Activated T-cell treated with anti-CD3 and anti-CD28 coated beads for 24 hours (primary cell): Measurements from ENCODE around the gene ZNF282.

Source experiments
- DNase-seq: peaks from one replicate; pipeline ENCODE4 v3.0.0-alpha.2; 2020; ENCODE audit warnings: low read depth

The ZNF282 gene

GRCh38 chr7:149191851-149192250, 3.5 kb upstream of the ZNF282 start:
- DNase-seq: no peak

GRCh38 chr7:149194799-149195179, 557 bp upstream of the ZNF282 start:
- DNase-seq: no peak

GRCh38 chr7:149196151-149196704, 882 bp downstream of the ZNF282 start:
- DNase-seq: peak; percentile 4

GRCh38 chr7:149196705-149197171, 1.4 kb downstream of the ZNF282 start:
- DNase-seq: peak; percentile 10

GRCh38 chr7:149197675-149198074, 2.3 kb downstream of the ZNF282 start:
- no peak for DNase-seq

- no peak for DNase-seq
Observed at GRCh38 chr7:149198161-149198816, 2.9 kb downstream of the ZNF282 start.

- no peak for DNase-seq
Observed at GRCh38 chr7:149199234-149199995, 4.1 kb downstream of the ZNF282 start.

- DNase-seq: no peak
Observed at GRCh38 chr7:149202831-149203231, 7.5 kb downstream of the ZNF282 start.

GRCh38 chr7:149205690-149206381, 10.5 kb downstream of the ZNF282 start:
- DNase-seq: no peak

- DNase-seq: no peak
Observed at GRCh38 chr7:149207324-149208035, 12.1 kb downstream of the ZNF282 start.

GRCh38 chr7:149209518-149210269, 14.3 kb downstream of the ZNF282 start:
- DNase-seq: peak; percentile 79

- DNase-seq: no peak
Observed at GRCh38 chr7:149210551-149210950, 15.2 kb downstream of the ZNF282 start.

- DNase-seq: no peak
Observed at GRCh38 chr7:149214020-149214720, 18.8 kb downstream of the ZNF282 start.

- no peak for DNase-seq
Observed at GRCh38 chr7:149216402-149216801, 21.1 kb downstream of the ZNF282 start.

GRCh38 chr7:149217570-149217969, 22.2 kb downstream of the ZNF282 start:
- no peak for DNase-seq

- DNase-seq: no peak
Observed at GRCh38 chr7:149218469-149219420, 23.4 kb downstream of the ZNF282 start.

- no peak for DNase-seq
Observed at GRCh38 chr7:149220534-149220933, 25.2 kb downstream of the ZNF282 start.

GRCh38 chr7:149223176-149223575, 27.8 kb downstream of the ZNF282 start:
- no peak for DNase-seq

- no peak for DNase-seq
Observed at GRCh38 chr7:149223761-149224160, 28.4 kb downstream of the ZNF282 start.
